ACC112 (cell line): Measurements from ENCODE around the gene WNK3.
A peak's percentile ranks its signal among the peaks of the same experiment; 100 is the strongest.
"Not testable (repeated sequence)": the region's sequence is repeated elsewhere in the genome, so short reads cannot be mapped to it uniquely, and the experiment has no call there.

Experiments used
- H2AFZ ChIP-seq: fragments of 200-600 bp; sonication (generic); one replicate; pipeline ENCODE4 v1.6.0; 2017; ENCODE audit warnings: antibody characterized with exemption, low read length; ENCODE audit not compliant: unreplicated experiment
- H3K27ac ChIP-seq: fragments of 200-600 bp; sonication (generic); 2 replicates; pipeline ENCODE4 v1.5.1; 2014; ENCODE audit warnings: low read depth, mild to moderate bottlenecking, antibody characterized with exemption, low read length, moderate library complexity
- H3K27me3 ChIP-seq: fragments of 200-600 bp; sonication (generic); 2 replicates; pipeline ENCODE4 v1.6.1; 2014; ENCODE audit warnings: mild to moderate bottlenecking, antibody characterized with exemption, low read length, moderate library complexity, mixed read lengths; ENCODE audit not compliant: insufficient read depth
- H3K36me3 ChIP-seq: fragments of 200-600 bp; sonication (generic); 2 replicates; pipeline ENCODE4 v1.6.1; 2016; ENCODE audit warnings: mild to moderate bottlenecking, antibody characterized with exemption, low read length, moderate library complexity, mixed read lengths; ENCODE audit not compliant: insufficient read depth
- H3K4me1 ChIP-seq: fragments of 200-600 bp; sonication (generic); one replicate; pipeline ENCODE4 v1.6.1; 2016; ENCODE audit warnings: low read length, mixed read lengths; ENCODE audit not compliant: insufficient read depth, unreplicated experiment, control insufficient read depth
- H3K4me3 ChIP-seq: fragments of 200-600 bp; sonication (generic); 2 replicates; pipeline ENCODE4 v1.5.1; 2014; ENCODE audit warnings: mild to moderate bottlenecking, low read depth, low read length
- H3K79me2 ChIP-seq: fragments of 200-600 bp; sonication (generic); one replicate; pipeline ENCODE4 v1.6.0; 2016; ENCODE audit warnings: low read length; ENCODE audit not compliant: control insufficient read depth, unreplicated experiment, insufficient read depth

The WNK3 gene

DNA sequence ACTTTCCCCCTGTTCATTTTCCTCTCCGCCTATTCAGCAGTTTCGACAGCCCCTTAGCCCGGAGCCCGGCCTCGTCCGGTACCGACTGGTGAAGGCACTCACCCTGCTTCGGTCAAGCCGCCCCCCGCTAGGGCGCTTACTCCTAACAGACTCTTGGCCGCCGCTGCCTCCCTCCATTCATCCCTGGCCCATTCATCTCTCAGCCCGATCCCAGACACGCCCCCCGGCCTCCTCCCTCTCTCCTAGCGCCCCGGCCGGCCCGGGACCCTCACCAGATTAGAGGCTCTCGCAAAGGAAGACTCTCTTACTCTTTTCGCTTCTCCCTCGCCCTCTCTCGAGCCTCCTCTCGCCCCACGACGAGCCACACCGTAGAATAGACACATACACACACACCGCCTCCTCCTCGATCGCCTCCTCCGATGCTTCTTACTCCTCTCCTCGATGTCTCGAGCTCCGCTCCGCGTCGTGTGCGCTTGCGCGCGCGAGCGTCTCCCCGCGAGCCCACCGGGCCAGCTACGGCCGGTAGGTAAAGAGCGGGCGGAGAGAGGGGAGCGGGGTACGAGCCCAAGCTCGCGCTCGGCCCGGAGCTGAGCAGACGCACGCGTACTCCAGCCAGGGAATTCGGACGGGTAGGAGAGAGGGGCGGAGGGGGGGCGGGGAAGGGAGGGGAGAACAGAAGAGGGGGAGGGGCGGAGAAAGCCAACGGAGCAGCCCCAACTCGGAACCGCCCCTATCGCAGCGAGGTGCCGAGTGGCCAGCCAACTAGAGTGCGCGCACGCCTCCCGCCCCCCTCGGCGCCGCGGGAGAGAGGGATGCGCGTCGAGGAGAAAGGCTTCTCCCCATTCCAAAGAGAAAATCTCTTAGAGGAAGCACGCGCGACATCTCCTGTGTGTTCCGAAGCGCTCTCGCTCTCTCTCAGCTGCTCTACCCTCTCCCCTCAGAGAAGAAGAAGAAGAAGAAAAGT lies at the start of gene WNK3:
WNK3 (minus strand) TSS at position 633 of the 964 bp plus-strand sequence.
- H2AFZ ChIP-seq: peak within 1 kb of the TSS; percentile 95
- no peaks in the 10 kb centered on the region for H3K27me3 ChIP-seq
- H3K4me3 ChIP-seq: peak within 1 kb of the TSS; percentile 94

DNA sequence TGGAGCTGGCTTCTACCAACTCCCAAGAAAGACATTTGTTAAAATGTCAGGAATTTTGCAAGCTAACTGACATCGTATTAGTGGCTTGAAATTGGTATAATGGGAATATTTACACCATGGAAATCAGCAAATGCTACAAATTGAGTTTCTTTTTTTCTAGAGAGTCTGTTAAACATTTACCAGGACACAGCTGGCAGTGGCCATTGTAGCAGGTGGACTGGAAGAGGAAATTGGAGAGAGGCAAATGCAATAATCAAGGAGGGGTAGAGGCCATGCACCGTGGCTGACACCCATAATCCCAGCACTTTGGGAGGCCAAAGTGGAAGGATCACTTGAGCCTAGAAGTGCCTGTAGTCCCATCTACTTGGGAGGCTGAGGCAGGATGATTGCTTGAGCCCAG lies 49.4 kb upstream of the WNK3 start:
- no peaks in the 10 kb centered on the region for H3K79me2 ChIP-seq
- no peaks in the 10 kb centered on the region for H3K27me3 ChIP-seq

More for the DNA sequence above, at the start of gene WNK3:
- no peaks in the 10 kb centered on the region for H3K79me2 ChIP-seq
- H3K4me1 ChIP-seq: no peaks in the 10 kb centered on the region
- peak within 1 kb of the TSS; percentile 90 for H3K27ac ChIP-seq
- H3K36me3 ChIP-seq: no peaks in the 10 kb centered on the region

DNA sequence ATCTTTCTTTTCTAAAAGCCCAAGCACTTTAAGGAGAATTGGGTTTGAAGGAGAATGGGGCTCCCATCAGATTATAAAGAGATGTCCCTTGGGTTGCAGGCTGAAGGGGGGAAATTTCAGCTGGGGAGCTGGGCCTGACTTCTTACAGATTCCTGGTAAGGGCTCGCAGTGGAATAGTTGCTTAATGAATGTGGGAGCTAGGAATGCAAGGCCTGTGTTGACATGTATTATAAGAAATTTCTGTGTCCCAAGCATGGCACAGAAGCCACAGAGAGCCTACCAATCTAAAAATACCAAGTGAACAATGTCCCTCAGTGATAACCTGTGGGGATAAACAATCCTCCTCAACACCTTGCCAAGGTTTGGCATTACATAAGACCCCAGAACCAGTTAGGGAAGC lies 39.3 kb upstream of the WNK3 start:
- no peaks in the 10 kb centered on the region for H3K4me1 ChIP-seq
- no peak overlapping the region for H3K4me3 ChIP-seq
- no peak overlapping the region for H3K27ac ChIP-seq
- H3K36me3 ChIP-seq: no peaks in the 10 kb centered on the region
- no peaks in the 10 kb centered on the region for H3K27me3 ChIP-seq
- H3K79me2 ChIP-seq: no peaks in the 10 kb centered on the region
- H2AFZ ChIP-seq: no peak overlapping the region

More for the DNA sequence above, 49.4 kb upstream of the WNK3 start:
- Histone ChIP-seq H3K36me3 (no peaks in the 10 kb centered on the region), H3K4me1 (no peaks in the 10 kb centered on the region), H3K27ac (no peak overlapping the region), H2AFZ (no peak overlapping the region), H3K4me3 (no peak overlapping the region)

DNA sequence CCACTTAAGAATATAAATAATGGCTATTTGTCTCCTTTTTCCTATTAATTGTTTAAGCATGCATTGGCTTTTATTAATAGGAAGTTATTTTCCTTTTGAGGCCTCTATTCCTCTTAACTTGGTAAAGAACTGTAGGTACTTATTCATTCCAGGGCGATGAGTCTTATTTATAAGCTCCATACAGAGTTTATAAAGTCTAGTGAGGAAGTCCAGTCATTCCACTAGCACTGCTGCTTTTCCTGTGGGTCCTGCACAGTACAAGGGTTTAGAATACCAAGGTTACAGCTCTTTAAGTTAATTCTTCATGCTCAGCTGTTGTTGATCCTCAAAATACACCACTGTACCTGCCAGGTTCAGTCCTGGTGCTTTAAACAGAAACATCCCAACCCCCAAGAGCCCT lies 28.5 kb upstream of the WNK3 start:
- Histone ChIP-seq H3K36me3 (no peaks in the 10 kb centered on the region), H3K79me2 (no peaks in the 10 kb centered on the region), H3K4me3 (no peak overlapping the region), H3K27me3 (no peaks in the 10 kb centered on the region), H2AFZ (no peak overlapping the region), H3K27ac (no peak overlapping the region), H3K4me1 (no peaks in the 10 kb centered on the region)

DNA sequence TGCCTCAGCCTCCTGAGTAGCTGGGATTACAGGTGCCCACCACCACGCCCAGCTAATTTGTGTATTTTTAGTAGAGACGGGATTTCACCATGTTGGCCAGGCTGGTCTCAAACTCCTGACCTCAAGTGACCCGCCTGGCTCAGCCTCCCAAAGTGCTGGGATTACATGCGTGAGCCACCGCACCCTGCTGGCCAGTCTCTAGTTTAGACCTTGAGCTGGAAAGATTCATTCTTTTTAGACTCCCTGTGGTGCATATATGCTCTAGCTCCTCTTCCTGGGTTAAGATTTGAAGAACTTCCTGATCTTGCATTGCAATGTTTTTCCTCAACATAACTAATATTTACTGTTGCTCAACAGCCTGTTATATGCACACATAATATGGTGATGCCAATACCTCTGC lies 26.8 kb upstream of the WNK3 start:
- H3K4me1 ChIP-seq, H3K79me2 ChIP-seq, H3K27ac ChIP-seq, H2AFZ ChIP-seq, H3K27me3 ChIP-seq, H3K4me3 ChIP-seq, H3K36me3 ChIP-seq: not testable (repeated sequence)

- Histone ChIP-seq H3K36me3 (no peaks in the 10 kb centered on the region), H2AFZ (no peak overlapping the region), H3K4me3 (peak overlapping the region; percentile 94; the same call in 1 of the 2 replicates), H3K79me2 (no peaks in the 10 kb centered on the region), H3K27ac (no peak overlapping the region), H3K27me3 (no peaks in the 10 kb centered on the region), H3K4me1 (no peaks in the 10 kb centered on the region)
Observed at GRCh38 chrX:54359408-54359807, 1.6 kb upstream of the WNK3 start.

- Histone ChIP-seq H3K27me3 (no peaks in the 10 kb centered on the region), H3K27ac (peak overlapping the region; percentile 90), H3K4me3 (peak overlapping the region; percentile 94), H2AFZ (peak overlapping the region; percentile 95), H3K4me1 (no peaks in the 10 kb centered on the region), H3K36me3 (no peaks in the 10 kb centered on the region), H3K79me2 (no peaks in the 10 kb centered on the region)
Observed at GRCh38 chrX:54358424-54359211, 772 bp upstream of the WNK3 start.

GRCh38 chrX:54352677-54353076 lies 5.2 kb downstream of the WNK3 start:
- no peak overlapping the region for H2AFZ ChIP-seq
- no peaks in the 10 kb centered on the region for H3K36me3 ChIP-seq
- no peaks in the 10 kb centered on the region for H3K27me3 ChIP-seq
- H3K4me1 ChIP-seq: no peaks in the 10 kb centered on the region
- H3K79me2 ChIP-seq: no peaks in the 10 kb centered on the region
- no peak overlapping the region for H3K4me3 ChIP-seq
- no peak overlapping the region for H3K27ac ChIP-seq

DNA sequence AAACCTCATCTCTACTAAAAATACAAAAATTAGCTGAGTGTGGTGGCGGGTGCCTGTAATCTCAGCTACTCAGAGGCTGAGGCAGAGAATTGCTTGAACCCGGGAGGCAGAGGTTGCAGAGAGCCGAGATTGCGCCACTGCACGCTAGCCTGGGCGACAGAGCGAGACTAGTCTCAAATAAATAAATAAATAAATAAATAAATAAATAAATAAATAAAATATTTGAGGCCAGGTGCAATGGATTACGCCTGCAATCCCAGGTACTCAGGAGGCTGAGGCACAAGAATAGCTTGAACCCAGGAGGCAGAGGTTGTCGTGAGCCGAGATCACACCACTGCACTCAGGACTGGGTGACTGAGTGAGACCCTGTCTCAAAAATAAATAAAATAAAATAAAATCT lies 20.5 kb downstream of the WNK3 start:
- not testable (repeated sequence) for H3K4me3 ChIP-seq, H3K36me3 ChIP-seq, H2AFZ ChIP-seq, H3K79me2 ChIP-seq, H3K4me1 ChIP-seq, H3K27ac ChIP-seq, H3K27me3 ChIP-seq

DNA sequence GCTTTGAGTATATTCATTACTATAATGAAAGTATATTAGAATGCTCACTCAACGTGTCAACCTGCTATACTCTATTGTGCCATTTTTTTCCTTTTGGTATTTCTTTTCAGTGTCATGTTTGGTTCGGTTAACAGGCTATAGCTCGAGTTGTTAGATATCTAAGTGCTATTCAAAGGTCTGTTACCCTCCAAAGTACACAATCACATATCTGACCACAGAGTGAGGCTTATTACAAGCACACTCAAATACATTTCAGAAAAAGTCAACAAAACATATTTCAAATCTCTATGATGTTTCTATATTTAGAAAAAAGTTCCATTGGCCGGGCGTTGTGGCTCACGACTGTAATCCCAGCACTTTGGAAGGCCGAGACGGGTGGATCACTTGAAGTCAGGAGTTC lies 32.8 kb downstream of the WNK3 start:
- no peak overlapping the region for H2AFZ ChIP-seq
- no peaks in the 10 kb centered on the region for H3K36me3 ChIP-seq
- no peaks in the 10 kb centered on the region for H3K27me3 ChIP-seq
- no peak overlapping the region for H3K27ac ChIP-seq
- H3K4me1 ChIP-seq: no peaks in the 10 kb centered on the region
- no peaks in the 10 kb centered on the region for H3K79me2 ChIP-seq
- no peak overlapping the region for H3K4me3 ChIP-seq
